Common myeloid progenitor, CD34-positive (primary cell): Measurements from ENCODE around the gene OTOR.

Experiments
- CTCF ChIA-PET: fragments of 350-600 bp; sonication (Branson Sonifier 250); formaldehyde crosslinking; loops from one replicate; lab custom pipeline; 2021; ENCODE audit warnings: antibody characterized with exemption; lab: Charles Lee
- POLR2A ChIA-PET: fragments of 350-600 bp; sonication (Branson Sonifier 250); formaldehyde crosslinking; loops from one replicate; lab custom pipeline; 2021; ENCODE audit warnings: antibody characterized with exemption; lab: Charles Lee
- DNase-seq, 3 donors: peaks; one replicate each; pipeline versions ENCODE4 v3.0.0 to v3.0.0-alpha.2; 2013
- H3K27ac ChIP-seq, 2 experiments: 1 replicate in 1 of 2; 2 replicates in 1 of 2; pipeline ENCODE4 v1.7.0; 2013; ENCODE audit warnings: inconsistent platforms in 2 of 2, low read length in 2 of 2, mild to moderate bottlenecking in 2 of 2, low read depth in 1 of 2, moderate library complexity in 1 of 2; ENCODE audit not compliant: severe bottlenecking in 2 of 2, insufficient read depth in 1 of 2, poor library complexity in 1 of 2
- H3K27me3 ChIP-seq, 5 experiments: replicated peaks in 2 of 5; 1 replicate in 3 of 5; 2 replicates in 2 of 5; pipeline versions ENCODE4 v1.6.1 to v1.7.0; 2013; ENCODE audit warnings: low read length in 4 of 5, mild to moderate bottlenecking in 2 of 5, moderate library complexity in 2 of 5, inconsistent platforms in 1 of 5; ENCODE audit not compliant: insufficient read depth in 5 of 5, control insufficient read depth in 4 of 5
- H3K36me3 ChIP-seq, 4 experiments: 1 replicate in 2 of 4; 2 replicates in 2 of 4; pipeline versions ENCODE4 v1.6.1 to v1.7.0; 2013; ENCODE audit warnings: low read length in 3 of 4, control low read depth in 1 of 4, mild to moderate bottlenecking in 1 of 4; ENCODE audit not compliant: control insufficient read depth in 4 of 4, insufficient read depth in 4 of 4
- H3K4me1 ChIP-seq, 4 experiments: 1 replicate in 3 of 4; 2 replicates in 1 of 4; pipeline versions ENCODE4 v1.6.1 to v1.7.1; 2013; ENCODE audit warnings: low read length in 3 of 4, mild to moderate bottlenecking in 3 of 4, control low read depth in 1 of 4, inconsistent platforms in 1 of 4, moderate library complexity in 1 of 4; ENCODE audit not compliant: control insufficient read depth in 4 of 4, insufficient read depth in 4 of 4; ENCODE audit errors: control extremely low read depth in 1 of 4
- H3K4me3 ChIP-seq, 7 experiments: 1 replicate in 4 of 7; 2 replicates in 3 of 7; pipeline versions ENCODE4 v1.5.1 to v1.7.0; 2013; ENCODE audit warnings: mild to moderate bottlenecking in 7 of 7, low read length in 6 of 7, moderate library complexity in 6 of 7, inconsistent platforms in 2 of 7, low read depth in 2 of 7, control low read depth in 1 of 7; ENCODE audit not compliant: insufficient read depth in 4 of 7, control insufficient read depth in 1 of 7; ENCODE audit errors: extremely low read depth in 1 of 7
- H3K9me3 ChIP-seq, 5 experiments: 1 replicate in 4 of 5; 2 replicates in 1 of 5; pipeline versions ENCODE4 v1.6.1 to v1.7.1; 2013; ENCODE audit warnings: low read length in 4 of 5, mild to moderate bottlenecking in 2 of 5, inconsistent platforms in 1 of 5, low read depth in 1 of 5, moderate library complexity in 1 of 5; ENCODE audit not compliant: control insufficient read depth in 4 of 5, insufficient read depth in 2 of 5; ENCODE audit errors: control extremely low read depth in 1 of 5
- WGBS: methylation state at CpG from one replicate; pipeline ENCODE4 v1.1.5; 2013; ENCODE audit not compliant: insufficient coverage; 5-methylcytosine and 5-hydroxymethylcytosine counted together

The OTOR gene

DNA sequence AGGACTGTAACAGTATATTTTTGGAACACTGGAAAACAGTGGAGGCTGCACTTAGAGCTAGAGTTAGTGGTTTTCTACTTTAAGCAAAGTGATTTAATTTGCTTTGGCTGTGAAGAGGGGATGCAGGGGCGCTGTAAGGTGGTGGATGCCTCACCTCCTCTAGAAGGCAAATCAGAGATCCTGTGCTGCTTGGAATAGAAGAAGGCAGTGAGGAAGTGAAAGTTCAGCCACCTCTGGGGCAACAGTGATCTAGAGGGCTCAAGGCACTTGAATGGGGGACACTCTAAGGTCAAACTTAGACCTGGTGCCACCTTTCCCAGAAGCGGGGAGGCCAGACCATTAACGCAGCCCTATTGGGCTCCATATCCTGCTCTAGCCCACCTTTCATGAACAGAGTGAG, 37.4 kb upstream of the OTOR start:
- peaks cover 0 to 23% (median 11%) of the 10 kb centered on the region in 5 experiments for H3K27me3 ChIP-seq
- DNase-seq, result no peak
- H3K4me3 ChIP-seq, result no peak overlapping the region
- H3K4me1 ChIP-seq, result peaks cover 0 to 16% (median 0%) of the 10 kb centered on the region in 4 experiments
- WGBS, result 100% methylated on average over 2 of the region's 3 CpGs
- ChIA-PET CTCF (interaction anchor here (1.5 kb wide), 1 partner anchor 8 kb away, joined by 3 read pairs; no protein-coding TSS in a partner anchor), POLR2A (interaction anchor here (0.6 kb wide), 2 partner anchors 35 to 57 kb away, joined by 3 read pairs; no protein-coding TSS in a partner anchor)
- H3K9me3 ChIP-seq, result peaks cover 0 to 3% (median 0%) of the 10 kb centered on the region in 5 experiments
- H3K36me3 ChIP-seq, result no peaks in the 10 kb centered on the region
- no peak overlapping the region for H3K27ac ChIP-seq

DNA sequence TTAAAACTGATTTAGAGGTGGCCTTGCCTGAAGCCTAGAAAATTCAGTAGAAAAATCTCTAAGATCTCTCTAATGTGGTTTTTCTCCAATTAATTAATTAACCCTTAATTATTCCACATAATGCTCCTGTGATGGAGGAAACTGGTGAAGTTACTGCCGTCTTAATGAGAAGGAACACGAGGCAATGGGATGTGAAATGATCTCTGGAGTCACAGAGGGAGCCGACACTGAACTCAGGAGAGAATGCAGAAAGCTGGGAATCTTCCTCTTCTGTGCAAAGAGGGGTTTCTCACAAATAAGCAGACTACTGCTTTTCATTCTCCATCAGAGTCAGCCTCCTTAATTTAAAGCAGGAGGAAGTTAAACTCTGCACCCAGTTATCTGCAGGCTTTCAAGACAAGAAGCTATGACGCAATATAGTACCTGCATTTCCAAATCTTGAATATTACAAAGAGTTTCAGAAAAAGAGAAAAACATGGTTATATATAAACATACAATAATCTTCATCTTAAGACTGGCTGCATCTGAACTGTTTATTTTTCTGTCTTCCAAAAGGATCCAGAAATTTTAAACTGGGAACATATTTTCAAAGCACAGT, 36.4 kb upstream of the OTOR start:
- no peak for DNase-seq
- peaks cover 0 to 2% (median 0%) of the 10 kb centered on the region in 5 experiments for H3K9me3 ChIP-seq
- H3K27me3 ChIP-seq, result peaks cover 2 to 25% (median 11%) of the 10 kb centered on the region in 5 experiments
- no peak overlapping the region for H3K4me3 ChIP-seq
- H3K27ac ChIP-seq, result no peak overlapping the region
- 89% methylated on average over 3 of the region's 4 CpGs for WGBS
- ChIA-PET CTCF (no interaction called here), POLR2A (interaction anchor here (0.6 kb wide), 1 partner anchor 56 kb away, joined by 3 read pairs; no protein-coding TSS in a partner anchor)
- H3K36me3 ChIP-seq, result no peaks in the 10 kb centered on the region
- peaks cover 0 to 16% (median 0%) of the 10 kb centered on the region in 4 experiments for H3K4me1 ChIP-seq

DNA sequence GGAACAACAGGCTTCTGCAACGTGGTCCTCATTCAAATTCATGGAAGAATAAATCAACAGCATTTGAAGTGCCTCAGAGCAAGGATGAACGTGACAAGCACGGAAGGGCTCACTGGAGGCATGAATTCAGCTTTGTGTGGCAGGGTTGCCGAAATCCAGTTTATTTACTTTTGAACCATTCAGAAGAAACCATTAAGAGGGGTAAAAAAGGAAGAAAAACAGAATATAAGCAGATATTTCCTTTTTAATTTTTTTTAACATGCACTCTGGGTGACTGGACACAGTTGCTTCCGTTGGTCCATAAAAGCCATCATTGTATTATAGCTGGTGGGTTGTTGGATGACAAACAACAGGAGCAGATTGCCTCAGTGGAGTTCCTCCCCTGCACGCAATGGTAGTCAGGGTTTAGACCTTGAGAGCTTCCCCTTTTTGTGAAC, 35.6 kb upstream of the OTOR start:
- Histone ChIP-seq H3K9me3 (peaks cover 0 to 2% (median 0%) of the 10 kb centered on the region in 5 experiments), H3K4me3 (no peak overlapping the region), H3K27me3 (peaks cover 2 to 25% (median 11%) of the 10 kb centered on the region in 5 experiments), H3K4me1 (peaks cover 0 to 16% (median 0%) of the 10 kb centered on the region in 4 experiments), H3K36me3 (no peaks in the 10 kb centered on the region), H3K27ac (no peak overlapping the region)
- 83% methylated on average over 4 of the region's 6 CpGs for WGBS
- CTCF ChIA-PET, result interaction anchor here (1.5 kb wide), 1 partner anchor 21 kb away, joined by 3 read pairs; no protein-coding TSS in a partner anchor
- POLR2A ChIA-PET, result no interaction called here
- DNase-seq, result no peak

DNA sequence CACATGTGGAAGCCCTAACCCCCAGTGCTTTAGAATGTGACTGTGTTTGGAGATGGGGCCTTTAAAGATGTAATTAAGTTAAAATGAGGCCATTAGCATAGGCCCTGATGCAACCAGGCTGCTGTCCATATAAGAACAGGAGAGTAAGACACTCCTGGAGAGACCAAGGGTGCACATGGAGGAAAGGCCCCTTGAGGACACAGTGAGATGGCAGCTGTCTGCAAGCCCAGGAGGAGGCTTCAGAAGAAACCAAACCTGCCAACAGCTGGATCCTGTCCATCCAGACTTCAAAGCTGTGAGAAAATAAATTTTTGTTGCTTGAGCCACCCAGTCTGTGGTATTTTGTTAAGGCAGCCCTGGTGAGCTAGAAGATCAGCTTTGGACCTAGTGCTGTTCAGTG, 35.1 kb upstream of the OTOR start:
- H3K9me3 ChIP-seq, result no peaks in the 10 kb centered on the region
- H3K27me3 ChIP-seq, result peaks cover 2 to 24% (median 13%) of the 10 kb centered on the region in 5 experiments
- no peak overlapping the region for H3K4me3 ChIP-seq
- no peaks in the 10 kb centered on the region for H3K36me3 ChIP-seq
- DNase-seq, result no peak
- H3K4me1 ChIP-seq, result peaks cover 0 to 16% (median 0%) of the 10 kb centered on the region in 4 experiments
- POLR2A ChIA-PET, result no interaction called here
- CTCF ChIA-PET, result interaction anchor here (1.5 kb wide), 1 partner anchor 22 kb away, joined by 3 read pairs; no protein-coding TSS in a partner anchor
- H3K27ac ChIP-seq, result no peak overlapping the region

DNA sequence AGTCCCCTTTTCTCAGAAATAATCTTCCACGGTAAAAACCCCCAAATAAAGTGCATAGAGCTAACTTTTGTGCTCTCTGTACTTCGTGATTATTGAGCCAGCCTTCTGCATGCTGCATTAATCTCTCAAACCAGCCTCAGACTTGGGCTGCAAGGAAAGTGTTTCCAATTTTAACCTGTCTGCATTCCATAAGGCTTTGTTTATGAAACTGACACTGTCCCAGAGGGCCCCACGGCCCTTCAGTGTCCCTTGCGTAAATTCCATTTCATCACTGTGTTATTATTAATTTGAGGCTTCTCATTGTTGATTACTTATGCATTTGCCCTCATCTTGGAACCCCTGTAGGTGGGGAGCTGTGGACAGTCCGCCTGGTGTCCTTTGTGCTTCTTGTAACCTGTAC, 33.9 kb upstream of the OTOR start:
- Histone ChIP-seq H3K9me3 (no peaks in the 10 kb centered on the region), H3K27ac (no peak overlapping the region), H3K36me3 (no peaks in the 10 kb centered on the region), H3K4me1 (peaks cover 0 to 9% (median 0%) of the 10 kb centered on the region in 4 experiments), H3K27me3 (peaks cover 2 to 29% (median 15%) of the 10 kb centered on the region in 5 experiments), H3K4me3 (no peak overlapping the region)
- no peak for DNase-seq
- 82% methylated on average over 3 of the region's 5 CpGs for WGBS
- ChIA-PET CTCF (interaction anchor here (1.1 kb wide), 1 partner anchor 99 kb away, joined by 3 read pairs; no protein-coding TSS in a partner anchor), POLR2A (no interaction called here)

DNA sequence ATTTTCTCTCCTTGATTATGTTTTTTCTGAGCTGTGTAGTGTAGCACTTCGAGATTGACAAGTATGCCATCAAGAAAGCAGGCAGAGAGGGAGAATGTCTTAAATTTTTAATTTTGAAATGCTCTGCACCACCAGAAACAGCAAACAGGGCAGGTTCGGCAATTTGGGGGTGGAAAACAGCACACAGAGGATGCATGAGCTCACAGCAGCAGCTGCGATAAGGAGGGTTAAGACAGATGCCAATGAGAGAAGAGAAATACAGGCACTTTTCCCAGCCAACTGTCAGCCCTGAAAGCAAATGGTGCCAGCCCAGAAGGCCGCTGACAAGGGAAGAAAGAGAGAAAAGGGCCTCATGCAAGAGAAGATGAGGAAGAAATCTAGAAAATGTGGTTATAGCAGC, 33.4 kb upstream of the OTOR start:
- peaks cover 2 to 31% (median 17%) of the 10 kb centered on the region in 5 experiments for H3K27me3 ChIP-seq
- peaks cover 0 to 7% (median 0%) of the 10 kb centered on the region in 4 experiments for H3K4me1 ChIP-seq
- H3K4me3 ChIP-seq, result no peak overlapping the region
- POLR2A ChIA-PET, result no interaction called here
- no peaks in the 10 kb centered on the region for H3K9me3 ChIP-seq
- WGBS, result 100% methylated on average over 1 of the region's 4 CpGs
- CTCF ChIA-PET, result no interaction called here
- no peak overlapping the region for H3K27ac ChIP-seq
- H3K36me3 ChIP-seq, result no peaks in the 10 kb centered on the region
- DNase-seq, result no peak

DNA sequence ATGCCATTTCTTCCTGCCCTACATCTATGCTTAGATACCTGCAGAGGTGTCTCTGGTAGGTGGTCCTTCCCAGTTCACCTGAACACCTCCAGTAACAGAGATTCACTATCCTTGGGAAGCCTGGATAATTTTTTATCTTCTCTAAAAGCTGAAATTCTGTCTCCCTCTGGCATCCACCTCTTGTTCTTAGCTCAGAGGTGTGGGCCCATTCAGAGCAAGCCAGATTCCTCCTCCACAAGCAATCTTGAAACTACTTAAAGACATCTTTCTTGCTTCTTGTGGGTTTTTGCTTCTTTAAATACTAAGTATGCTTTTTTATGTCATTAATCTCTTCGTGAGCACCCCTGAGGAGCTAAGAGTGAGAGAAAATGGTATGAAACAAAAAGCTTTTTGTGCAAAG, 28.7 kb upstream of the OTOR start:
- ChIA-PET POLR2A (no interaction called here), CTCF (interaction anchor here (1.4 kb wide), 1 partner anchor 9 kb away, joined by 3 read pairs; no protein-coding TSS in a partner anchor)
- no CpG with 5 or more reads among the region's 1 CpG for WGBS

More for the DNA sequence above, 28.7 kb upstream of the OTOR start:
- Histone ChIP-seq H3K4me3 (no peak overlapping the region), H3K27me3 (peaks cover 0 to 46% (median 15%) of the 10 kb centered on the region in 5 experiments), H3K36me3 (no peaks in the 10 kb centered on the region), H3K9me3 (peaks cover 0 to 2% (median 0%) of the 10 kb centered on the region in 5 experiments), H3K27ac (no peak overlapping the region), H3K4me1 (no peaks in the 10 kb centered on the region)
- no peak for DNase-seq
